ENCODE data around the gene RTP5.

GRCh38 chr2:241901500-241902351 is 32.2 kb downstream of the RTP5 start:
- no peak for TF ChIP-seq EZH2 (IDR thresholded peaks at IDR 0.05; ENCODE audit: insufficient read depth, poor library complexity, severe bottlenecking)
- no peak for TF ChIP-seq EZH2phosphoT487 (IDR thresholded peaks at IDR 0.05; ENCODE audit: insufficient read depth, low read depth)

All from GM23248 (cell line).